Activated CD4-positive, alpha-beta T cell treated with anti-CD3 and anti-CD28 coated beads, Interleukin-2, amount 50 U/mL, for 4 hours (primary cell): ENCODE results near the gene GNAS.

Experiments used
- DNase-seq, 2 experiments: peaks; one replicate each; pipeline ENCODE4 v3.0.0-alpha.2; 2020

The GNAS gene

DNA sequence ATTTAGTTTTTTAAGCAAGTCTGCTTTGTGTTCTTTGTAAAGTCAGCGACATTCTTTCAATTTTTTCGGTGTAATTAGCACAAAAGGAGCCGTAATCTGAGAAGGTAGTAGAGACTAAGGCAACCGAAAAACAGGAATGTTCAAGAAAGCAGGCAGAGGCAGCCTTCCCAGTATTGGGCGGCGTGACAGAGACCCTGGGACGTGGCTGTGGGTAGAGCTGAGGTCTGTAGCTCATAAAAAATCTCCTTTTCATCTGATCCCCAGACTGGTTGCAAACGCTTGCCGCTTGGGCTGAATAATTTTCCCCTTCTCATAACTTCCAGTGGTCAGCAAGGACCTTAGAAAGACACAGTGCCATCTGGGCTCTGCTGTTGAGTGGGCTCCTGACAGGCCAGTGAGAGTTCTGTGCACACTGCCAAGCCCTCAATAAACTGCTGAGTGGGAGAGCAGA is 30.8 kb downstream of the GNAS start:
- DNase-seq: no peak

DNA sequence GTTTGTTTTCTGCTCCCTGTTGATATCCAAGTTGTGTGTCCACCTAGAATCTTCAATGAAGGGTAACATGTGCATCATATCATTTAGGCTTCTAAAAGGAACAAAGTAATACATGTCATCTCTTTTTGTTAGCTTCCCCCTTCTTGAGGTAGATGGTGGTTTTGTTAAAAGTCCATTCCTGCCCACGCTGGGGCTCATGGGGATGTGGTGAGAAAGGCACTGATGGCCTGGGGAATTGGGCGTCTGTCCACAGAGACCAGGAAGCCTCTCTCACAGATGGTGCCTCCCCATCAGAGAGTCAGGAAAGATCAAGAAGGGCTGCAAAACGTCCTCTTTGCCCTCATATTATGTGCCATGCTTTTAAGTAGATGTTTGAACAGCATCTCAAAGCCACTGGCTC is 32.5 kb downstream of the GNAS start:
- DNase-seq: no peak

GRCh38 chr20:58886546-58886945 is 34.0 kb downstream of the GNAS start:
- DNase-seq: no peak

DNA sequence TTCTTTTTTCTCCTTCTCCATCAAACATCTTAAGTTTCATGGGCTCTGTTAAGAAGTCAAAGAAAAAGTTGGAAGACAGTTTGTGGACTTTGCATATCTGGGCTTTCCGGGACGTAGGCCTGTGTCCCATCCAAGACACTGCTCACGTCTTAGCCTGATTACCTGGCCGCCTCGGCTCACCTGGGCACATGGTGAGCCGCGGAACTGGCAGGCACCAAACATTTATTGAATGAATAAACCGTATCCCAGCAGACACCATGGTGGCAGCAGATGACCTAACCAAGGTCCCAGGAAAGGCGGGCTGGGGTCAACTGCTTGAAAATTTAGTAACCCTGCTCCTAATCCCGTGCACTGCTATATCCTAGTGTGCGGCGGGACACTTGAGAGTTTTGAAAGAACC is 35.6 kb downstream of the GNAS start:
- no peak for DNase-seq

DNA sequence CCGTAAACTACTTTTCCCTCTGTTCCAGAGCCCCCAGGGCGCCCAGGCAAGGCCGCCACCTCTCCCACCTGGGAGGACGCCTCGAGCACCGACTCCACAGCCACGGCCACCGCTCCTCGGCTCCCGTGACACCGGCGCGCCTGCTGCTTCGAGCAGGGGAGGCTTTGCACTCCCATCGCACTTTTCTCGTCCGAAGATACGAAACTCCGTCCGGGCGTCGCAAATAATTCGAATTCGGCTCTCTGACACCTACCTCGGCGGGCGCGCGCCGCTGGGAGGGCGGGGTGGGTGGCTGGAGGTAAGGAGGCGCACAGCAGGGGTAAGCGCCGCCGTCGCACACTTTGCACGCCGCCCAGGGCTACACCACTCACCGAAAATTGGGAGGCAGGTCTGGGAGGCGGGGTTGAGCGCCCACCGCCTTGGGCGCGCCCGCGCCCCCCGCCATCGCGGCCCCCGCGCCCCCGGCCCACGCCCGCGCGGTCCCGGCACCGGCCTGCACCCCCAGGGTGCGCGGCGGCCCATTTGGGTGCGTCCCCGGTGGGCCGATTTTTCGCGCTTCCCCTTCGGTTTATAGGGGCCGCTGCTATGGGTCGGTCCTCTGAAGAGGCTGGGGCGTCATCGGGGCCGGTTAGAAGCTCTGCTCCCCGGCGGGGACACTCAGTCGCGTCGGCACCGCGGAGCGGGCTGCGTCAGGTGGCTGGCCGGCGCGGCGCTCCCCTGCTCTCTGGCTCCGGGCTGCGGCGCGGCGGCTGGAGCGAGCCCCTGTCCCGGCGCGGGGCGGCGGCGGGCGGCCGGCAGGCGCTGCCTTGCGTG is 36.2 kb downstream of the GNAS start:
- DNase-seq: peak; percentile 77 to 80

GRCh38 chr20:58889334-58889760 is 36.8 kb downstream of the GNAS start:
- DNase-seq: no peak

DNA sequence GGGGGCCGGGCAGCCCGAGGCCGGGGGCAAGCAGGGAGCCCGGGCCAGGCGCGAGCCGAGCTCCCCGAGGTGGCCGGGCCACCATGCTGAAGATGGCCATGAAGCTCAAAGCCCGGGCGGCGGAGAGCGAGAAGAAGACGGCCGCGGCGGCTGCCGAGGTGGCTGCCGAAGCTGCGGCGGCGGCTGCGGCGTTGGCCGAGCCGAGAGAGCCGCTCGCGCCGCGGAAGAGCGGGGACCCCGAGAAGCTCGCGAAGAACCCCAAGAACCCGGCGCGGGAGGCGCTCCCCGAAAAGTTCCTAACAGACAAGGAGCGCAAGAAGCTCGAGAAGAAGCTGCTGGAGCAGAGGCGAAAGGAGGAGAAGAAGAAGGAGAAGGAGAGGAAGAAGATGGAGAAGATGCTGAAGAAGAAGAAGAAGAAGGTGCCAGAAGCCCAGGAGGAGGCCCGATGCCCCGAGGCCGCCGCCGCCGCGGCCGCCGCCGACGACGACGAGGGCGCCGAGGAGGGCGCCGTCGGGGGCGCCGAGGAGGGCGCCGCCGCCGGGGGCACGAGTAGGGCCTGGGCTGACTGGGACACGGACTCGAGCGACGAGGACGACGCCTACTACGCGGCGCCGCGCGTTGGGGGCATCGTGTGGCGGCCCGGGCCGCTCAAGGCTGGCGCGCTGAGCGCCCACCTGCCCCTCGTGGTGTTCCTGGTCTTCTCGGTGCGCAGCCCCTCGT is 37.4 kb downstream of the GNAS start:
- DNase-seq: peak in 1 of 2 experiments; percentile 42

DNA sequence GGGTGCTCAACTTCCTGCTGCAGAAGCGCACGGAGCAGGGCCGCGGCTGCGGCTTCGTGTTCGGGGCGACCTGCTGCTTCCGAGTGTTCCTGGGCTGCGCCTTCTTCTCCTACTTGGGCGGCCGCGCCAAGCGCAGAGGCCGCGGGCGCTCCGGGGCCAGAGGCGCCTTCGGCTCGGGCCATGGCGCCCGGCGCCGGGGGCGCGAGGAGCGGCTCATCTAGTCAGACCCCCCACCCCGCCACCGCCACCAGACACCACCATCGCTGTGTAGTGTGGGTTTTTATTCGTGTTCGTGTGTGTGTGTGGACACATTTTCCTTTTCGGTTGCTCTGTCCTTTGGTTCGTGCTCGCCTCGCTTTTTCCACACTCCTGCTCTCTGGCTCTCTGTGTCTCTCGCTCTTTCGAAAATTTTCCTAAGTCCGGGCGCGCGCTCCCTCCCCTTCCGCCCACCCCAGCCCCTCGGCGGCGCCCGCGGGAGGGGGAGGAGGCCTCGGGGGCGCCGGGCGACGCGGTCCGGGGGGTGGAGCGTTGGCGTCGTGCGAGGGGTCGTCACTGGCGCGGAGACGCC is 38.1 kb downstream of the GNAS start:
- peak; percentile 61 to 66 for DNase-seq

DNA sequence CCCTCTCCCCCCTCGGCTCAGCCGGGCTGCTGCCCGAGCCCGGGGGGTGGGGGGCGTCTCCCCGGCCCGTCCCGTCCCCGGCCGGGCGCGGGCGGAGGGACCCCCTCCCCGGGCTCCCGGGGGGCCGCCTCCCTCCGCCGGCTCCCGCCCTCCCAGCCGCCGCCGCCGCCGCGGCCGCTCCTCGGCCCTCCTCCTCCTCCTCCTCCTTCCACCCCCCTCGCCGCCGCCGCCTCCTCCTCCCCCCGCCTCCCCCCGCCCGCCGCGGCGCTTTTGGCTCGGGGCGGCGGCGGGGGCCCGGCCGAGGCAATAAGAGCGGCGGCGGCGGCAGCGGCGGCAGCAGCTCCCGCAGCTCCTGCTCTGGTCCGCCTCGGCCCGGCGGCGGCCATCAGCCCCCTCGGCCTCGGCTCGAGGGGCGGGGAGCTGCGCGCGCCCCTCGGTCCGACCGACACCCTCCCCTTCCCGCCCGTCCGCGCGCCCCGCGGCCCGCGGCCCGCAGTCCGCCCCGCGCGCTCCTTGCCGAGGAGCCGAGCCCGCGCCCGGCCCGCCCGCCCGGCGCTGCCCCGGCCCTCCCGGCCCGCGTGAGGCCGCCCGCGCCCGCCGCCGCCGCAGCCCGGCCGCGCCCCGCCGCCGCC is 38.7 kb downstream of the GNAS start:
- DNase-seq: peak; percentile 71 to 76

GRCh38 chr20:58891718-58892140 is 39.2 kb downstream of the GNAS start:
- peak in 1 of 2 experiments; percentile 21 for DNase-seq

DNA sequence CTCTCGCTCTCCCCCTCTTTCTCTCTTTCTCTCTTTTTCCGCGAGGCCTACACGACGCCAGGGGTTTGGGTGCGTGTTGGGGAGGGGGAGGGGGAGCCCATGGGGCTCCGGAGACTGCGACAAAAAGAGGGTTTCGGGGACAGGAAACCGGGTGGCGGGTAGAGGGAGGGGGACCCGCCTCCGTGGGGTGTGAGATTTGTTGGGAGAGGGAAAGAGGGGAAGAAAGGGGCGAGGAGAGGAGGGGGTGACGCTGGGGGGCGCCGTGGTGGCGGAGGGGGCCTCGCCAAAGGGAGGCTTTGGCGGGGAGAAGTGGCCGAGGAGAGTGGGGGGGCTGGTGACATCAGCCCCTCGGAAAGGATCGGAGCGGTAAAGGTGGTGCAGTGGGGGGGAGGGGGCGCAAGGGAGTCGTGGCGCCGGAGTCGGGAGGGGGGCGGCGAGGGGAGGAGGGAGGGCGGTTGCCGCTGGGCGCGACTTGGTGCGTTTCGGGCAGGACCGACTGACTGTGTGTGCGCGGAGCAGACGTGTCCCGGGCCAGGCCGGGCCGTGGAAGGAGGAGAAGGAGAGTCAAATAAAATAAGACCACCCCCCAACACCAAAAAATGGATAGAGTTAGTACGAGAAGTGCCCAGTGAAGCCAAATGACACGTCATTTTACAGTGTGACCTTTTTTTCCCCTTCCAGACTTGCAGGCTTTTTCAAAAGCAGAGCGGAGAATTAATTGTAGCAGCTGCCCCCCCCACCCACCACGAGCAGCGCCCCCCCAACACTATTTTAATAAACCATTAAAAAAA is 39.8 kb downstream of the GNAS start:
- peak; percentile 66 to 67 for DNase-seq

DNA sequence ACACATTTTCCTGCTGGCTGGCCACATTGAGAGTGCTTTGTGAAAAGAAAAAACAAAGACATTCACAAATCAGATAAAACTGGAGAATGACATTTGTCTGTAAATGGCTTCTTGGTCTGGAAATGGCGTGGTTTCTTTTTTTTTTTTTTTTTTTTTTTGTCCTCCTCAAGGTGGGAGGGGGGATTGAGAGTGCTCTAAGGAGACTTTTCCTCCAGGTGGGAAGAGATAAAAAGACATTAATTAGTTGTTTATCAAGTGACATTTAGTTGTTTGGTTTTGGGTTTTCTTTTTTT is 40.4 kb downstream of the GNAS start:
- DNase-seq: no peak

DNA sequence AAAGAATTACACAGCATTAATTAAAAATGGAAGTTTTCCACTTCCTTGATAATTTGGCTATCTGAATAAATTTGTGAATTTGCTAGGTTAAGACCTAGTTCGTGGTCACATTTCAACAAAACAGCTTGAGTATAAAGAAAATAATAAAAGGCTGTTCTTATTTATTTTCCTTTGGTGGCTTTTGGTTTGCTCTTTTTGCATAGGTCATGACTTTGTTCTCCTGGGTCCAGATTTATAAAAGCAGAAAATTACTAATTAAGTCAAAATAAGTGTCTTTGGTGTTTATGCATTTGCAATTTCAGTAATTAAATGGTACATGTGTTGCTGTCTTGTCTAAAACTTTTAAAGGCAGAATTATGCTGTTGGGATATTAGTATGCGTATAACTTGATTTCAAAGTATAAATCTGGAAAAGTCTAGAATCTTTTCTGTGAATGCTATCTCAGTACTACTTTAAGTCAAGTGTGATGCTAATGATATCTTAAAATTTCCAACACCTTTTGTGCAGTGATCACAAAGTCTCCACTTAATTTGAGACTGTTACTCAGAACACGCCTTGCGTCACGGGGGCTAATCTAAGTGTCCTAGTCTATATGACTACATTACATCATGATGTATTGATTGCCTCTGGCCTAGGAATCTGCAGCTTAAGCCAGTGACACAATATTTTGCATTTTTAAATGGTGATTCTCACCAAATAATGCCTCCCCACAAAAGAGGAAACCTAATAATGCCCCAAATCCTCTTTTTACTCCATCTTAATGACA is 41.0 kb downstream of the GNAS start:
- DNase-seq: peak; percentile 34 to 42

DNA sequence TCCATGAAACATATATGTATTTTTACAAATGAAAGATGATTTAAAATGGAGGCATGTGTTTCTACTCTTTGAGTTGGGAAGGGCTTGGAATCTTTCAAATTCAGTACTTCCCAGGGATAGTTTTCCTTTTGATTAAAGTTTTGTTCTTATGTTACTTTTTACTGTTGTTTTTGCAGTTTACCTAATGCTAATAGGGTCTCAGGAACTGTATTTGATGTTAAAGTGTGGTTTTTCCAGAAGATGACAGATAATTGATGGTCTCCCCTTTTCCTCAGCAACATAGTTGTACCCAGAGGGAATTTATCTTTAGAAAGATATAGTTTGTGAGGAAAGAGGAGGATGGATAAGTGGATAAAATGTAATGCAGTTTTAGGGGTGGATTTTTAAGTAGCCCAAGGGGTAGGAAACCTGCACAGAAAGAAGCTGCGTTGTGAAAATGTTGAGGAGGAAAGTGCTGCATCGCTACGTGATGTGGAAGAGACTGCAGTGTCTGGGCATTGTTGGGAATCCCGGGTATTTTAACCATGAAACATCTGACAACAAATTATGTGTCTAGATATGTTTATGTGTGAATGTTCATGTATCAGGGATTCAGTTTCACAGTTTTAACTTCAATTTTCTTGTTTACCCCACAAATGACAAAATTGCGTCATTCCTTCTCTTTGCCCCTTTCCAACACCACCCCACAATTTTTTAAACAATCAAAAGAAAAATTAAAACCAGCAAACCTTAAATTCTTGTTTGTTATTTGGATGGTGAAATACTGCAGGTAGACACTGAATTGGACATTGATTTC is 42.3 kb downstream of the GNAS start:
- DNase-seq: no peak

DNA sequence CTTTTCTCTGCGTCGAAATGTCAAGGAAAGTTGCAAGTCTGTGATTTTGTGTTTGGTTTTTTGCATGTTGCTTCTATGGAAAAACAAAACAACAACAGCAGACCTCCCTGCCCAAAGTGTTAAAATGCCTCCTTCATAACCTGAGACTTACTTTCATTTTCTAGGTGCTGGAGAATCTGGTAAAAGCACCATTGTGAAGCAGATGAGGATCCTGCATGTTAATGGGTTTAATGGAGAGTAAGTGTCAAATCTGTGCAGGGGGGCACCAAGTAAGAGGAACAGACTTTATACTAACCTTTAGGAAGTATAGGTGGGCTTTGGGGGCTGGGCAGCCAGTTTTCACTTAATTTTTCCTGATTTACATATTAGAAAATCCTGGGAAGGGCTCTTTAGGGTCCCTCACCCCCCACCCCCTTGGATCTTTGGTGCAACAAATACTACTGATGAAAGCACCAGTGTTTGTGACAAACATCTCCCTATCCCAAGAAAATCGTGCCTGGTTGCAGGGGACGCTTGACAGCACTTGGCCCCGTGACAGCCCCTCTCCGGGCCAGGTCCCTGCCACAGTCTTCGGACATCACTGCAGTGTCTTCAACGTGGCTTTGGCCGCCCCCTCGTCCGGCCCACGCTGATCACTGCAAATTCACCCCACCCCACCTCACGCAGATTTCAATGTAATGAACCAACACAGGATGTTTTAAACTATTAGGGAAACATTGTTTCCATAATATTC is 43.1 kb downstream of the GNAS start:
- DNase-seq: no peak

DNA sequence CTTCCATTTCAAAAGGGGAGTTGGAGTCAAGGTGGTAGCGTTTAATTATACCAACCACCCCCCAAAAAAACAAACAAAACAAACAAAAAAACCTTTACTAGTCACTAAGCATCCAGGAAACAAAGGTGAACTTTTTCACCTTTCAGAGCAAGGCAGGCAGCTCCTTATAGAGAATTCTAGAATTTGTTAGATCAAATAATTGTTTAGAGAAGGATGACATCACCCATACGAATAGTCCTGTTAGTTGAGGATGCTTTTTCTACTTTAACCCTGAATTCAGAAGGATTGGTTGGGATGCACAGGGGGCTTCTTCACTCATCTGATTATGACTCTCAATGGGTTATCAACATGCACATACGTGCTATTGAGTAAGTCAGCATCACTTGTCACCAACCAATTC is 44.3 kb downstream of the GNAS start:
- no peak for DNase-seq

DNA sequence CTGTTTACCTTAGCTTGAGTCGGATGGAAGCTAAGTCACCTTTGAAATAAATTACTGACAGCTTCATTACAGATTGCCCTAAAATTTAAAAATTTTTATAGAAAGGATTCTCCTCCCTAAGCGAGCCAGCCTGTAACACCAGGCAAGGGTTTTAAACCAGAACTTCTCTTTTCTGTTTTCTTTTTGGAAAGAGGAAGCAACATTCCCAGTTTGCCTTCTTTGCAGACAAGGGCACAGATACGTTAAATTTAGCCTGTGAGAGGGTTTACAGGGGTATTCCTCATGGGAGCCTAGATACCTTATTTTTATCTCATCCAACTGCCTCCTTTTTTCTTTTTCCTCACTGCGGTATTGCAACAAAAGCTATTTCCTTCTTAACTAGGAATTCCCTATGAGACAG is 45.0 kb downstream of the GNAS start:
- no peak for DNase-seq

DNA sequence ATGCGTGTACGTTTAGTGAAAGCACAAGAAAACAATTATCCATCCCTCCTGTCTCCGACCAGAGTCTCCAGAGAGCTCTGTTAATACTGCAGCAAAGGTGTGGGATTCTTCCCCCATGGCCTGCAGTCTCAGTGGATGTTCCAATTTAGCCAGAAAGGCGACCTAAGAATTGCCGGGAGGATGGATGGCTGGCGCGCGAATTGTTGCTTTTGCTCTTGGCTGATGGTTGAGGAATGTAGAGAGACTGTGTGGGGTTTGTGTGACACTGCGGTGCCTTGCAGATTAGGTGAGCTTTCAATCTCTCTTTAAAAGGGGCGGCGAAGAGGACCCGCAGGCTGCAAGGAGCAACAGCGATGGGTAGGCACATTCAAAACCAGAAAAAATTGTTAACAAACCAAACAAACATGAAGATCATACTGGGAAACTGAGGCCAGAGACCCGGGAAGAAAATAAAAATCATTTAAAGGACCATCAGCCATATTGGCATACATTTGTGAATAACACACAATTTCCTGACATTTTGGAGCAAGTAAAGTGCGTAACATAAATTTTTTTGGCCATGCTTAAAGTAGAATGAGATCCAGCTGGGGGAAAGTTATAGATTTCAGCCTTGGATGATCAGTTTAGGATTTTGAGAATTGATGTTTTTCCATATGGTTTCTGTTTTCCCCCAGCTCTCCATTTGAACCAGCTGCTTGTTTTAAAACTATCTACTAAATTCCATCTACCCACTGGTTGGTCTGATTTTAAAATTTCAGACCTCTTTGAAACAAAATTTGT is 46.3 kb downstream of the GNAS start:
- no peak for DNase-seq

DNA sequence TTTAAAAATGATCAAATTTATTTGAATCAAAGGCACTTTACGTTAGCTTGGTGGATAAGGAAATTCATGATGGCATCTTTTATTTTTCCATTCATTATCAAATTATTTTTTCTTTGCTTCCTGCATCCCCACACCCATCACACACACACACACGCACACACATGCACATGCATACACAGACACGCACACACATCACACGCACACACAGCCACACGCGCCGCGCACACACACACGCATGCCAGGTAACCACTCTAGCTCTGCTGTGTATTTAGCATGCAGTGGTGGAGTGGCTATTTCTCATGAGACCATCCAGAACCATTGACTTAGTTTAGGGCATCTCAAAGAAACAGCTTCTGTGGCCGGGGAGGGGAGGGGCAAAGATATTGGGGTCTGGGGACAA is 47.0 kb downstream of the GNAS start:
- no peak for DNase-seq

DNA sequence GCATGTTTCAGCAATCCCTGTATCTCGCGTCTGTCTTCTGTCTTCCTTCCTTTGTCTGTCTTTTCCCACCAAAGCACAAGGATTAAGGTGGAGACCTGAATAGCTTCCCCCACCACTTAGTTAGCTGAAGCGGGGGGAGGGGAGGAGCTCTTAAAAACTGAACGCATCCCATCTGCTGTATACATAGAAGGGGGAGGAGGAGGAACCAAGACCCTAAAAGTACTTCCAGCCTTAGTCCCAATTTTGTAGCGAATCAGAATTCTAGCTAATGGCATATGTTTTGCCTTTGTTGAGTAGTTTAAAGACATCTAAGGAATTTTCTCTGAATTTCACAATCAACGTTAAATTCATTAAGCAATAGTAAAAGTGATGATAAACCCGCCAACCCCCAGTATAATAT is 47.9 kb downstream of the GNAS start:
- DNase-seq: no peak
